Adipocyte (in vitro differentiated cells): ENCODE measurements around the gene DDX4.
"Not testable (repeated sequence)": the region's sequence is repeated elsewhere in the genome, so short reads cannot be mapped to it uniquely, and the experiment has no call there.

Experiments
- DNase-seq: peaks from one replicate; pipeline ENCODE4 v3.0.0-alpha.2; 2015; ENCODE audit warnings: low read depth
- H3K27me3 ChIP-seq: replicated peaks from 2 replicates; pipeline ENCODE4 v1.7.0; 2013; ENCODE audit warnings: mild to moderate bottlenecking, low read length, moderate library complexity; ENCODE audit not compliant: control insufficient read depth, insufficient read depth
- H3K36me3 ChIP-seq: 2 replicates; pipeline ENCODE4 v1.7.0; 2013; ENCODE audit warnings: low read length, mild to moderate bottlenecking, moderate library complexity; ENCODE audit not compliant: control insufficient read depth, insufficient read depth, severe bottlenecking
- H3K4me1 ChIP-seq: 2 replicates; pipeline ENCODE4 v1.7.0; 2013; ENCODE audit warnings: mild to moderate bottlenecking, low read length, moderate library complexity; ENCODE audit not compliant: control insufficient read depth, insufficient read depth
- H3K4me3 ChIP-seq: 2 replicates; pipeline ENCODE4 v1.7.0; 2013; ENCODE audit warnings: mild to moderate bottlenecking, low read length, moderate library complexity
- H3K9ac ChIP-seq: 2 replicates; pipeline ENCODE4 v1.7.0; 2013; ENCODE audit warnings: mild to moderate bottlenecking, low read length, moderate library complexity
- H3K9me3 ChIP-seq: 2 replicates; pipeline ENCODE4 v1.7.0; 2013; ENCODE audit warnings: mild to moderate bottlenecking, low read length, moderate library complexity; ENCODE audit not compliant: control insufficient read depth

The DDX4 gene

DNA sequence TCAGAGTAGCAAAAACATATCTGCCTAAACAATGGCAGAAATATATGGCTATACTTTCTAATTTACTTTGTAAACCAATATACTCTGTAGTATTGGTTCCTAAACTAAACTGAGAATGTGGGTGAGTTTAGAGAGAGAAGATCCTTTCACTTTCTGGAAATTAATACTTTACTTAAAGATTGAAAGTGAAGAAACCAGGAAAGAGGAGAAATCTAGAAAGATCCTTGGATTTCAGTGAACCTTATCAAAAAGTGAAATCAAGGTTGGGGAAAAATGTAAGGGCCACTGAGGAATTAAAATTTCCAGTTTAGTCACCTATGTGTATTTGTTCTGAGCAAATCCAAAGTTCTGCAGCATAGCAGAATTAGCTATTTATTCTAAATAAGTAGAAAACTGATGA, 31.6 kb upstream of the DDX4 start:
- Histone ChIP-seq H3K27me3 (no peaks in the 10 kb centered on the region), H3K4me3 (no peak overlapping the region), H3K9ac (no peak overlapping the region), H3K4me1 (peaks cover 2% of the 10 kb centered on the region), H3K9me3 (no peaks in the 10 kb centered on the region), H3K36me3 (peaks cover 21% of the 10 kb centered on the region)
- DNase-seq = no peak

DNA sequence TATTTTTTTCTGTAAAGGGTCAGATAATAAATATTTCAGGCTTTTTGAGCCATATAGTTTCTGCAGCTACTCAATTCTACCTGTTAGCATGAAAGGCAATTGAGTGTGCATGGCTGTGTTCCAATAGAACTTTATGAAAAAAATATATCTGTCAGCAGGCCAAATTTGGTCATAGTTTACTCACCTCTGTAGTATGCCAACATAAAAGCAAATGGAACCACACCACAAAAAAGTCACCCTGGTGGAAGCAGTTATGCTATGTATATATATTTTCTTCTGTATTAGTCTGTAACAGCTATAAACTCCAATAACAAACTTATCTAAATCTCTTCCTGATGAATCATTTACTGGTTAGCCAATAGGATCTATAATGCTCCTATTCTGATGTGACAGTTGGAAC, 29.1 kb upstream of the DDX4 start:
- Histone ChIP-seq H3K4me3 (no peak overlapping the region), H3K27me3 (no peaks in the 10 kb centered on the region), H3K4me1 (peaks cover 8% of the 10 kb centered on the region), H3K9ac (no peak overlapping the region), H3K36me3 (peaks cover 14% of the 10 kb centered on the region), H3K9me3 (no peaks in the 10 kb centered on the region)
- DNase-seq = no peak

- no peak for DNase-seq
- no peaks in the 10 kb centered on the region for H3K27me3 ChIP-seq
- peaks cover 8% of the 10 kb centered on the region for H3K4me1 ChIP-seq
- peaks cover 6% of the 10 kb centered on the region for H3K9me3 ChIP-seq
- peak overlapping the region; percentile 93 for H3K9ac ChIP-seq
- H3K36me3 ChIP-seq = peaks cover 14% of the 10 kb centered on the region
- H3K4me3 ChIP-seq = peak overlapping the region; percentile 97
Measured at GRCh38 chr5:55711507-55712022, 26.3 kb upstream of the DDX4 start.

DNA sequence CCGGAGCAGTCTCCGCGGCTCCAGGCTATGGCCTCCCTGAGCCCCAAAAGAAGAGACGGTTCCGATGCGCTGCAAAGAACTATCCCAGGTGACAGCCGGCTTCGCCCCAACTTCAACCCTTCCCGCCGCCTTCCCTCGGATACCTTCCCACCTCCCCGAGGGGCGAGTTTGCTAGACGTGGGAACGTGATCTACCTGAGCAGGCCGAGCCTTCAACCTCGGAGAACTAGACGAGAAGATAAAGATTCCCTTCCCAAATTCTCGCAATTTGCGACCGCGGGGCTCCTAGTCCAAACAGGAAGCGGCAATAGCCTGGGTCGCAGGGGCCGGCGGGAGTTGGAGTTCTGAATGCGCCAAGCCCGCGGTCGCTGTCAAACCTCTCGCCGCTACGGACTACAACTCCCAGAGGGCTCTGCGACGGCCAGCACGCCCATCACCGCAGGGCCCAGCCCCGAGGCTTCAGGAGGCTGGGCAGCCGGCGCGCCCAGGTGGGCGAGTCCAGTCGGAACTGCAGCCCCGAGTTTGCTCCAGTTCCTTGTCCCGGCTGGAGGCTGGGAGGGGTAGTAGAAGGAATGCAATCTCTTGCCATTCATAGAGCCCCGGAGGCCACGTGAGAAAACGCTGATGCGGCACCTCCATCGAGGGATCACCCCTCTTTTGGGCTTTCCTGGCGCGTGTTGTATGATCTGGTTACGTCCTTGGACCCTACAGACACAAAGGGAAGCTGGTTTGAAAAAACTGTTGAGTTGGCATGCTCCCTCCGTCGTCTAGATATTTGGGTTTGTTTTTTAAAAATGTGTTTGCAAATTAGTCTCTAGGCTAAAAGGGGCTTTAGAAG, 25.6 kb upstream of the DDX4 start, which contains the start of gene SLC38A9:
SLC38A9 (minus strand) TSS at position 302 of the 837 bp plus-strand sequence. CDS start 14,366 bp downstream, outside the sequence.
- Histone ChIP-seq H3K4me1 (peaks cover 8% of the 10 kb centered on the region), H3K4me3 (peak within 1 kb of the TSS; percentile 97), H3K36me3 (peaks cover 14% of the 10 kb centered on the region)

DNA sequence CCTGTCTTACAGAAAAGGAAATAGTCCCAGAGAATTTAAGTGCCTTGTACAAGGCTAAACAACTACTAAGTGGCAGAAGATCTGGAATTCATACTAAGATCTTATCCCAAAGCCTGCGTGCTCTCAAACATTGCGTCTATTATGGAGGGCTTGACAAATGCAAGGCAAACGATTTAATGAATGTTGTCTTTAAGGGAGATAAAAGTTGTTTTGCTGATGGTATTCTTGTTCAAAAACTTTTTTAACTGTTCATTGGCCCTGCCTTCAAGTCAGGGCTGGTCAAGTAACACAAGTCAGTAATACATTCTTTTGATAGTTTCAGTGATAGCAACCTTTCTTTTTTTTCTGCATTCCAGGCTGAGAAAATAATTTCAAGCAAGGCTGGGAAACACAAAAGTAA, 24.0 kb upstream of the DDX4 start:
- Histone ChIP-seq H3K4me1 (peaks cover 8% of the 10 kb centered on the region), H3K27me3 (no peaks in the 10 kb centered on the region), H3K36me3 (peaks cover 2% of the 10 kb centered on the region), H3K4me3 (no peak overlapping the region), H3K9ac (no peak overlapping the region), H3K9me3 (peaks cover 6% of the 10 kb centered on the region)
- DNase-seq = peak; percentile 9

More for the DNA sequence above, 25.6 kb upstream of the DDX4 start, which contains the start of gene SLC38A9:
- peak; percentile 98 for DNase-seq
- H3K9me3 ChIP-seq = peaks cover 6% of the 10 kb centered on the region
- no peaks in the 10 kb centered on the region for H3K27me3 ChIP-seq
- H3K9ac ChIP-seq = peak within 1 kb of the TSS; percentile 93

- H3K4me1 ChIP-seq = peaks cover 8% of the 10 kb centered on the region
- H3K36me3 ChIP-seq = no peaks in the 10 kb centered on the region
- H3K9me3 ChIP-seq = peaks cover 6% of the 10 kb centered on the region
- no peaks in the 10 kb centered on the region for H3K27me3 ChIP-seq
- no peak for DNase-seq
- no peak overlapping the region for H3K4me3 ChIP-seq
- H3K9ac ChIP-seq = no peak overlapping the region
Measured at GRCh38 chr5:55714339-55714738, 23.5 kb upstream of the DDX4 start.

DNA sequence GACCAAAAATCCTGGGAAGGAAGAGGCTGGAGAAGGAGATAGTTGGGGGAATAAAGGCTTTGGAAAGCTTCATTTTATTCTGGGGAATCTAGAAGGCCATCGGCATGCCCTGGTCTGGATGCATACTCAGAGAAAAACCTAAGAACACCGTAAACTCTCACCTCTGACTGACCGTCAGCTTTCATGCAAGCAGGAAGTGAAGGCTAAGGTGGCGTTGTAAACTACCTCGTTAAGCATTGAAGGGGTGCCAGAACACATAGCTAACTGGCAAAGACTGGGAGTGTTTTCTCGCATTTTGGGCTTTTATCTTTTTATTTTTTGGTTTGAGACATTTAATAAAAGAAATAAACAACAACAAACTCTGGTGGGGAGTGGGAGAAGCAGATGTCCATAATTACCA, 23.1 kb upstream of the DDX4 start:
- Histone ChIP-seq H3K27me3 (no peaks in the 10 kb centered on the region), H3K4me3 (no peak overlapping the region), H3K4me1 (peaks cover 8% of the 10 kb centered on the region), H3K9ac (no peak overlapping the region), H3K9me3 (peaks cover 6% of the 10 kb centered on the region), H3K36me3 (no peaks in the 10 kb centered on the region)
- no peak for DNase-seq

GRCh38 chr5:55715519-55716078, 22.3 kb upstream of the DDX4 start:
- no peak for DNase-seq

GRCh38 chr5:55719026-55719425, 18.8 kb upstream of the DDX4 start:
- DNase-seq, H3K4me1 ChIP-seq, H3K9me3 ChIP-seq, H3K4me3 ChIP-seq, H3K27me3 ChIP-seq, H3K9ac ChIP-seq, H3K36me3 ChIP-seq: not testable (repeated sequence)

More at GRCh38 chr5:55715519-55716078, 22.3 kb upstream of the DDX4 start:
- no peak overlapping the region for H3K9ac ChIP-seq
- peaks cover 8% of the 10 kb centered on the region for H3K4me1 ChIP-seq
- peaks cover 6% of the 10 kb centered on the region for H3K9me3 ChIP-seq
- no peak overlapping the region for H3K4me3 ChIP-seq
- no peaks in the 10 kb centered on the region for H3K27me3 ChIP-seq
- no peaks in the 10 kb centered on the region for H3K36me3 ChIP-seq

DNA sequence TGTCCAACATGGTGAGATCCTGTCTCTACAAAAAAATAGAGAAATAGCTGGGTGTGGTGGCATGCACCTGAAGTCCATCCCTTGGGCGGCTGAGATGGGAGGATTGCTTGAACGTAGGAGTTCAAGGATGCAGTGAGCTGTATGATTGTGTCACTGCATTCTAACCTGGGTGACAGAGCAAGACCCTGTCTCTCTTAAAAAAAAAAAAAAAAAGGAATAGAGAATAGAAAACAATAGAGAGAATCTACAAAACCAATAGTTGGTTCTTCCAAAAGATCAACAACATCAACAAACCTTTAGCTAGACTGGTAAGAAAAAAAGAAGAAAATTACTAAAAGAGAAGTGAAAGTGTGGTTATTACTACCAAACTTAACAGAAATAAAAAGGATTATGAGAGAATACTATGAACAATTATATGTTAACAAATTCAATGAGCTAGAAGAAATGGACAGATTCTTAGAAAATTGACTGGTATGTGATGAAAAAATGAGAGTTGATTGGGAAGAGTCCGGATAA, 17.6 kb upstream of the DDX4 start:
- Histone ChIP-seq H3K4me1 (no peaks in the 10 kb centered on the region), H3K27me3 (no peaks in the 10 kb centered on the region), H3K4me3 (no peak overlapping the region), H3K9ac (no peak overlapping the region), H3K36me3 (no peaks in the 10 kb centered on the region), H3K9me3 (peaks cover 5% of the 10 kb centered on the region)
- DNase-seq = no peak

- no peak for DNase-seq
Measured at GRCh38 chr5:55724281-55724680, 13.6 kb upstream of the DDX4 start.

More at GRCh38 chr5:55724281-55724680, 13.6 kb upstream of the DDX4 start:
- Histone ChIP-seq H3K9ac (no peak overlapping the region), H3K4me3 (no peak overlapping the region), H3K36me3 (no peaks in the 10 kb centered on the region), H3K27me3 (no peaks in the 10 kb centered on the region), H3K4me1 (no peaks in the 10 kb centered on the region), H3K9me3 (no peaks in the 10 kb centered on the region)
